ENCODE data around the gene RYR2. TPM values are rescaled to one million over a fixed set of nuclear protein-coding genes. Genes with fewer than 3 reads are reported as not detected.

The RYR2 gene
- total and polyA plus RNA-seq, 4 donors, result 2.6 to 128 (median 17.7) TPM

- H3K36me3 ChIP-seq (ENCODE audit: control insufficient read depth in 1 of 2, insufficient read depth in 2 of 2, low read length in 1 of 2), result no peaks in the 10 kb centered on the region
- H3K9me3 ChIP-seq (ENCODE audit: control insufficient read depth, low read length), result no peaks in the 10 kb centered on the region
- peaks cover 0 to 2% of the 10 kb centered on the region in 2 donors for H3K27me3 ChIP-seq (ENCODE audit: control insufficient read depth in 1 of 2, insufficient read depth in 2 of 2, low read length in 1 of 2)
- DNase-seq (no peak), ATAC-seq (ENCODE audit: low FRiP score) (no peak)
- H3K4me3 ChIP-seq (ENCODE audit: low read length in 2 of 2), result no peak overlapping the region
- no peak overlapping the region for H3K27ac ChIP-seq (ENCODE audit: low read depth in 1 of 2, low read length in 2 of 2)
- intact Hi-C loops (cut with DNase I), result no loop called here
- no peaks in the 10 kb centered on the region for H3K4me1 ChIP-seq (ENCODE audit: control insufficient read depth in 1 of 2, insufficient read depth in 2 of 2, low read length in 2 of 2)
- WGBS, 2 donors, result 74 to 84% methylated on average over 2 of the region's 2 CpGs
Observed at GRCh38 chr1:237863234-237863633, 821.2 kb downstream of the RYR2 start.

- DNase-seq, result peak; percentile 67 to 84
- H3K4me3 ChIP-seq (ENCODE audit: low read length in 2 of 2), result no peak overlapping the region
- WGBS, 2 donors, result 13 to 15% methylated on average over 25 of the region's 25 CpGs
Observed at GRCh38 chr1:237864338-237865244, 822.6 kb downstream of the RYR2 start.

GRCh38 chr1:237867380-237867888, 825.5 kb downstream of the RYR2 start:
- ATAC-seq (ENCODE audit: low FRiP score) (no peak), DNase-seq (no peak)
- Histone ChIP-seq H3K36me3 (ENCODE audit: control insufficient read depth in 1 of 2, insufficient read depth in 2 of 2, low read length in 1 of 2) (no peaks in the 10 kb centered on the region), H3K27me3 (ENCODE audit: control insufficient read depth in 1 of 2, insufficient read depth in 2 of 2, low read length in 1 of 2) (no peaks in the 10 kb centered on the region), H3K27ac (ENCODE audit: low read depth in 1 of 2, low read length in 2 of 2) (no peak overlapping the region), H3K4me1 (ENCODE audit: control insufficient read depth in 1 of 2, insufficient read depth in 2 of 2, low read length in 2 of 2) (no peaks in the 10 kb centered on the region), H3K9me3 (ENCODE audit: control insufficient read depth, low read length) (no peaks in the 10 kb centered on the region), H3K4me3 (ENCODE audit: low read length in 2 of 2) (no peak overlapping the region)
- 72 to 79% methylated on average over 1 of the region's 1 CpG for WGBS, 2 donors
- intact Hi-C loops (cut with DNase I), result no loop called here

More at GRCh38 chr1:237864338-237865244, 822.6 kb downstream of the RYR2 start:
- peak; percentile 79 for ATAC-seq (ENCODE audit: low FRiP score)
- Histone ChIP-seq H3K9me3 (ENCODE audit: control insufficient read depth, low read length) (no peaks in the 10 kb centered on the region), H3K27me3 (ENCODE audit: control insufficient read depth in 1 of 2, insufficient read depth in 2 of 2, low read length in 1 of 2) (no peaks in the 10 kb centered on the region), H3K36me3 (ENCODE audit: control insufficient read depth in 1 of 2, insufficient read depth in 2 of 2, low read length in 1 of 2) (no peaks in the 10 kb centered on the region), H3K4me1 (ENCODE audit: control insufficient read depth in 1 of 2, insufficient read depth in 2 of 2, low read length in 2 of 2) (no peaks in the 10 kb centered on the region), H3K27ac (ENCODE audit: low read depth in 1 of 2, low read length in 2 of 2) (no peak overlapping the region)
- intact Hi-C loops (cut with DNase I), result no loop called here

- H3K27ac ChIP-seq (ENCODE audit: low read depth in 1 of 2, low read length in 2 of 2), result no peak overlapping the region
- DNase-seq, result no peak
- no peaks in the 10 kb centered on the region for H3K27me3 ChIP-seq (ENCODE audit: control insufficient read depth in 1 of 2, insufficient read depth in 2 of 2, low read length in 1 of 2)
- intact Hi-C loops (cut with DNase I), result no loop called here
- no peak for ATAC-seq (ENCODE audit: low FRiP score)
- H3K4me3 ChIP-seq (ENCODE audit: low read length in 2 of 2), result no peak overlapping the region
- H3K36me3 ChIP-seq (ENCODE audit: control insufficient read depth in 1 of 2, insufficient read depth in 2 of 2, low read length in 1 of 2), result no peaks in the 10 kb centered on the region
- no peaks in the 10 kb centered on the region for H3K9me3 ChIP-seq (ENCODE audit: control insufficient read depth, low read length)
- 70 to 79% methylated on average over 4 of the region's 4 CpGs for WGBS, 2 donors
- H3K4me1 ChIP-seq (ENCODE audit: control insufficient read depth in 1 of 2, insufficient read depth in 2 of 2, low read length in 2 of 2), result no peaks in the 10 kb centered on the region
Observed at GRCh38 chr1:237868817-237869600, 827.0 kb downstream of the RYR2 start.

GRCh38 chr1:237873487-237874211, 831.7 kb downstream of the RYR2 start:
- intact Hi-C loops (cut with DNase I), result no loop called here
- 82 to 86% methylated on average over 4 of the region's 4 CpGs for WGBS, 2 donors
- no peak for DNase-seq
- no peak overlapping the region for H3K4me3 ChIP-seq (ENCODE audit: low read length in 2 of 2)
- peaks cover 0 to 1% of the 10 kb centered on the region in 2 donors for H3K4me1 ChIP-seq (ENCODE audit: control insufficient read depth in 1 of 2, insufficient read depth in 2 of 2, low read length in 2 of 2)
- no peaks in the 10 kb centered on the region for H3K27me3 ChIP-seq (ENCODE audit: control insufficient read depth in 1 of 2, insufficient read depth in 2 of 2, low read length in 1 of 2)
- H3K9me3 ChIP-seq (ENCODE audit: control insufficient read depth, low read length), result no peaks in the 10 kb centered on the region
- H3K36me3 ChIP-seq (ENCODE audit: control insufficient read depth in 1 of 2, insufficient read depth in 2 of 2, low read length in 1 of 2), result no peaks in the 10 kb centered on the region
- H3K27ac ChIP-seq (ENCODE audit: low read depth in 1 of 2, low read length in 2 of 2), result no peak overlapping the region
- no peak for ATAC-seq (ENCODE audit: low FRiP score)

GRCh38 chr1:237875291-237875690, 833.3 kb downstream of the RYR2 start:
- Histone ChIP-seq H3K27me3 (ENCODE audit: control insufficient read depth in 1 of 2, insufficient read depth in 2 of 2, low read length in 1 of 2) (no peaks in the 10 kb centered on the region), H3K27ac (ENCODE audit: low read depth in 1 of 2, low read length in 2 of 2) (no peak overlapping the region), H3K9me3 (ENCODE audit: control insufficient read depth, low read length) (no peaks in the 10 kb centered on the region), H3K4me3 (ENCODE audit: low read length in 2 of 2) (no peak overlapping the region), H3K4me1 (ENCODE audit: control insufficient read depth in 1 of 2, insufficient read depth in 2 of 2, low read length in 2 of 2) (peaks cover 0 to 1% of the 10 kb centered on the region in 2 donors), H3K36me3 (ENCODE audit: control insufficient read depth in 1 of 2, insufficient read depth in 2 of 2, low read length in 1 of 2) (no peaks in the 10 kb centered on the region)
- ATAC-seq (ENCODE audit: low FRiP score) (no peak), DNase-seq (no peak)
- intact Hi-C loops (cut with DNase I), result no loop called here
- WGBS, 2 donors, result 60 to 64% methylated on average over 8 of the region's 8 CpGs

GRCh38 chr1:237877631-237878030, 835.6 kb downstream of the RYR2 start:
- 53 to 61% methylated on average over 4 of the region's 4 CpGs for WGBS, 2 donors
- intact Hi-C loops (cut with DNase I), result no loop called here
- peaks cover 0 to 2% of the 10 kb centered on the region in 2 donors for H3K36me3 ChIP-seq (ENCODE audit: control insufficient read depth in 1 of 2, insufficient read depth in 2 of 2, low read length in 1 of 2)
- H3K4me3 ChIP-seq (ENCODE audit: low read length in 2 of 2), result no peak overlapping the region
- no peak for ATAC-seq (ENCODE audit: low FRiP score)
- DNase-seq, result no peak
- no peak overlapping the region for H3K27ac ChIP-seq (ENCODE audit: low read depth in 1 of 2, low read length in 2 of 2)
- no peaks in the 10 kb centered on the region for H3K27me3 ChIP-seq (ENCODE audit: control insufficient read depth in 1 of 2, insufficient read depth in 2 of 2, low read length in 1 of 2)
- no peaks in the 10 kb centered on the region for H3K9me3 ChIP-seq (ENCODE audit: control insufficient read depth, low read length)
- H3K4me1 ChIP-seq (ENCODE audit: control insufficient read depth in 1 of 2, insufficient read depth in 2 of 2, low read length in 2 of 2), result peaks cover 0 to 1% of the 10 kb centered on the region in 2 donors

GRCh38 chr1:237878406-237878805, 836.4 kb downstream of the RYR2 start:
- ATAC-seq (ENCODE audit: low FRiP score) (no peak), DNase-seq (no peak)
- H3K4me1 ChIP-seq (ENCODE audit: control insufficient read depth in 1 of 2, insufficient read depth in 2 of 2, low read length in 2 of 2), result peaks cover 0 to 1% of the 10 kb centered on the region in 2 donors
- H3K4me3 ChIP-seq (ENCODE audit: low read length in 2 of 2), result no peak overlapping the region
- H3K27me3 ChIP-seq (ENCODE audit: control insufficient read depth in 1 of 2, insufficient read depth in 2 of 2, low read length in 1 of 2), result no peaks in the 10 kb centered on the region
- no peaks in the 10 kb centered on the region for H3K9me3 ChIP-seq (ENCODE audit: control insufficient read depth, low read length)
- H3K36me3 ChIP-seq (ENCODE audit: control insufficient read depth in 1 of 2, insufficient read depth in 2 of 2, low read length in 1 of 2), result peaks cover 0 to 2% of the 10 kb centered on the region in 2 donors
- H3K27ac ChIP-seq (ENCODE audit: low read depth in 1 of 2, low read length in 2 of 2), result no peak overlapping the region
- WGBS, 2 donors, result 63 to 85% methylated on average over 1 of the region's 1 CpG
- intact Hi-C loops (cut with DNase I), result no loop called here
